Lung (tissue), 12 donors: ENCODE results near the gene PYDC1. TPM values are rescaled to one million over a fixed set of nuclear protein-coding genes. Genes with fewer than 3 reads are reported as not detected.

Source experiments
- ATAC-seq: fragments of 200-7000 bp; cut with Tn5 transposase; one replicate; pipeline ENCODE4 v1.9.1; 2020; ENCODE audit warnings: moderate number of reproducible peaks; ENCODE audit not compliant: insufficient read depth, low FRiP score
- DNase-seq, 3 donors: peaks; one replicate each; pipeline ENCODE4 v3.0.0-alpha.2; 2013 to 2017
- H3K27ac ChIP-seq, 2 donors: one replicate each; pipeline ENCODE4 v1.5.1; 2013; ENCODE audit warnings: mild to moderate bottlenecking in 2 of 2, moderate library complexity in 2 of 2, control low read depth in 1 of 2, inconsistent platforms in 1 of 2, low read depth in 1 of 2, low read length in 1 of 2
- H3K27me3 ChIP-seq, 3 donors: one replicate each; pipeline ENCODE4 v1.5.1; 2013; ENCODE audit warnings: low read length in 2 of 3; ENCODE audit not compliant: control insufficient read depth in 3 of 3, insufficient read depth in 3 of 3
- H3K36me3 ChIP-seq, 4 donors: one replicate each; pipeline ENCODE4 v1.5.1; 2013; ENCODE audit warnings: low read length in 4 of 4, mild to moderate bottlenecking in 1 of 4, moderate library complexity in 1 of 4; ENCODE audit not compliant: control insufficient read depth in 4 of 4, insufficient read depth in 4 of 4
- H3K4me1 ChIP-seq, 5 donors: one replicate each; pipeline ENCODE4 v1.5.1; 2013; ENCODE audit warnings: low read length in 5 of 5, mild to moderate bottlenecking in 2 of 5, moderate library complexity in 1 of 5; ENCODE audit not compliant: control insufficient read depth in 5 of 5, insufficient read depth in 5 of 5
- H3K4me3 ChIP-seq: one replicate; pipeline ENCODE4 v1.5.1; 2013; ENCODE audit warnings: mild to moderate bottlenecking, control low read depth, moderate library complexity
- H3K9ac ChIP-seq, 2 donors: one replicate each; pipeline ENCODE4 v1.5.1; 2013; ENCODE audit warnings: low read length in 2 of 2, control low read depth in 1 of 2; ENCODE audit not compliant: insufficient read depth in 1 of 2
- H3K9me3 ChIP-seq, 4 donors: one replicate each; pipeline ENCODE4 v1.5.1; 2013; ENCODE audit warnings: low read length in 3 of 4, mild to moderate bottlenecking in 1 of 4, moderate library complexity in 1 of 4; ENCODE audit not compliant: control insufficient read depth in 4 of 4, insufficient read depth in 3 of 4
- WGBS, 2 donors: extraction: QIAGEN DNeasy Blood & Tissue Kit; methylation state at CpG; one replicate each; pipeline ENCODE4 v1.1.7; 2013; 5-methylcytosine and 5-hydroxymethylcytosine counted together
- polyA plus RNA-seq, 2 donors: library from polyadenylated mRNA; stranded (reverse); fragments of 200-250 nt; gene quantifications; one replicate each; pipeline ENCODE4 v1.2.1, GENCODE V29; 2013
- total RNA-seq, 2 donors: library from RNA; depleted of rRNA in 1 of 2; stranded (reverse); fragments of >200 nt in 1 of 2; gene quantifications; one replicate each; pipeline ENCODE4 v1.2.1, GENCODE V29; 2014 to 2021
- TF ChIP-seq, protein P1 (sequence below): IDR thresholded peaks from 2 replicates; pipeline ENCODE4 v1.5.1; 2012; ENCODE audit warnings: mild to moderate bottlenecking; ENCODE audit errors: control extremely low read depth, extremely low read depth
- donor health status: control.
- donor health status: control.
- donor health status: Bipolar disorder and iron deficiency.
- donor health status: healthy.
- donor health status: DM: yes; HTN: yes; CAD: no.

Gene PYDC1
- total and polyA plus RNA-seq, 4 donors = not detected

DNA sequence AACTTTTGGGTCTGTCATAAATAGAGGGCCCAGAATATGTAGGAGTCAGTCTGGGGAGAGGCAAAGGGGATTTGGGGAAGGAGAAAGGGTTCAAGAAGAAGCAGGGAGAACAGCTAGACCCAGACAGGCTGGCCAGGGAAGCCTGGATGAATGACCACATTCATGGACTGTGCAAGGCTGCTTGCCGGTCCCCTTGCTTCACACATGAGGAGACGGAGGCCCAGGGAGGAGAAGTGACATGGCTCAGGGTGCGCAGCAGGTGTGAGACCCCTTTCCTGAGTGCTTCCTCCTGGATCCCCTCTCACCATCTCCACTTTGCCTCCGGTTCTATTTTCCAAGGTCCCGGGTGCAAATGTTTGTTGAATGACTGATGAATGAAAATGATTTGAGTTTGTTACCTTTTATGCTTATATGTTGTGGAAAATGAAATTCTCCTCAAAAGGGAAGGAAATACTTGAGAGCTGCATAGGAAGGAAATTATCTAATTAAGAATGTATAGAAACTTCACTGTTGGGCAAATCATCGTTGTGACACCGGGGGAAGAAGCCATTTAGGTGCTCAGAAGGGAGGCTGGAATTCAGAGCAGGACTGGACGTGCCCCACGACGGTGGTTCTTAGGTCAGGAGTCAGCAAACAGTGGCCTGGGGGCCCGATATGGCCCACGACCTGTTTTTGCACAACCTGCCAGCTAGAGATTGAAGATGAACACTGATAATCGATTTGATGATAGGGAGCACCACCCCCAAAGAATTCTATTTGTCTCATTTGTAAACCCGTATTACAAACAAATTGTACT lies 43.4 kb upstream of the PYDC1 start:
- DNase-seq (no peak), ATAC-seq (no peak)
- H3K27me3 ChIP-seq = peaks cover 0 to 2% (median 0%) of the 10 kb centered on the region in 3 donors
- TF ChIP-seq, protein P1, sequence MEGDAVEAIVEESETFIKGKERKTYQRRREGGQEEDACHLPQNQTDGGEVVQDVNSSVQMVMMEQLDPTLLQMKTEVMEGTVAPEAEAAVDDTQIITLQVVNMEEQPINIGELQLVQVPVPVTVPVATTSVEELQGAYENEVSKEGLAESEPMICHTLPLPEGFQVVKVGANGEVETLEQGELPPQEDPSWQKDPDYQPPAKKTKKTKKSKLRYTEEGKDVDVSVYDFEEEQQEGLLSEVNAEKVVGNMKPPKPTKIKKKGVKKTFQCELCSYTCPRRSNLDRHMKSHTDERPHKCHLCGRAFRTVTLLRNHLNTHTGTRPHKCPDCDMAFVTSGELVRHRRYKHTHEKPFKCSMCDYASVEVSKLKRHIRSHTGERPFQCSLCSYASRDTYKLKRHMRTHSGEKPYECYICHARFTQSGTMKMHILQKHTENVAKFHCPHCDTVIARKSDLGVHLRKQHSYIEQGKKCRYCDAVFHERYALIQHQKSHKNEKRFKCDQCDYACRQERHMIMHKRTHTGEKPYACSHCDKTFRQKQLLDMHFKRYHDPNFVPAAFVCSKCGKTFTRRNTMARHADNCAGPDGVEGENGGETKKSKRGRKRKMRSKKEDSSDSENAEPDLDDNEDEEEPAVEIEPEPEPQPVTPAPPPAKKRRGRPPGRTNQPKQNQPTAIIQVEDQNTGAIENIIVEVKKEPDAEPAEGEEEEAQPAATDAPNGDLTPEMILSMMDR = no peak
- no peaks in the 10 kb centered on the region for H3K4me1 ChIP-seq
- no peaks in the 10 kb centered on the region for H3K36me3 ChIP-seq
- no peak overlapping the region for H3K9ac ChIP-seq
- 37 to 47% methylated on average over 14 of the region's 14 CpGs for WGBS, 2 donors
- peaks cover 0 to 3% (median 0%) of the 10 kb centered on the region in 4 donors for H3K9me3 ChIP-seq
- H3K27ac ChIP-seq = peak overlapping the region in 1 of 2 donors; percentile 40
- H3K4me3 ChIP-seq = peak overlapping the region; percentile 45

DNA sequence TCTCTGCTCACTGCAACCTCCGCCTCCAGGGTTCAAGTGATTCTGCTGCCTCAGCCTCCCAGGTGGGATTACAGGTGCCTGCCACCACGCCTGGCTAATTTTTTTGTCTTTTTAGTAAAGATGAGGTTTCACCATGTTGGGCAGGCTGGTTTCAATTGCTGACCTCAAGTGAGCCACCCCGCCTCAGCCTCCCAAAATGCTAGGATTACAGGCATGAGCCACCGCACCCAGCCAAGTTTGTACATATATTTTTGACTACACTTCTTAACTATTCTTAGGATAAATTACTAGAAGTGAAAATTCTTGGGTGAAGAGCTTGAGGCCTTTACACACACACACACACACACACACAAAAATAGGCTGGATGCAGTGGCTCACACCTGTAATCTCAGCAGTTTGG lies 41.4 kb upstream of the PYDC1 start:
- H3K27ac ChIP-seq = no peak overlapping the region
- peaks cover 0 to 2% (median 0%) of the 10 kb centered on the region in 3 donors for H3K27me3 ChIP-seq
- ATAC-seq (no peak), DNase-seq (no peak)
- H3K9ac ChIP-seq = no peak overlapping the region
- no peaks in the 10 kb centered on the region for H3K4me1 ChIP-seq
- WGBS, 2 donors = 87 to 89% methylated on average over 4 of the region's 4 CpGs
- no peaks in the 10 kb centered on the region for H3K36me3 ChIP-seq
- TF ChIP-seq, protein P1 = no peak
- no peak overlapping the region for H3K4me3 ChIP-seq
- H3K9me3 ChIP-seq = peaks cover 0 to 3% (median 0%) of the 10 kb centered on the region in 4 donors

DNA sequence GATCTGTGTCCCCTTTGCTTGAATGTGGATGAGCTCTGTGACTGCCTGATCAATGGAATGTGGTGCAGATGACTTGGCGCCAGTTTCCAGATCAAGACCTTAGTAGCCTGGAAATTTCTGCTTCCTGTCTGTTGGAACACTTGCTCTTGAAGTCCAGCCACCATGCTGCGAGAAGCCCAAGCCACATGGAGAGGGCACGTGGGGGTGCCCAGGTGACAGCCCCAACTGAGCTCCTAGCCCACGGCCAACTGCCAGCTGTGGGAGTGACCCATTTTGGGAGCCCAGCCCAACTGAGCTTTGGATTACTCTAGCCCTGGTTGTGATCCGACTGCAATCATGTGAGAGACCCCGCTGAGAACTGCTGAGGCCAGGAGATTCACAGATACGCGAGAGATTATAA lies 39.5 kb upstream of the PYDC1 start:
- TF ChIP-seq, protein P1 = no peak
- H3K36me3 ChIP-seq = no peaks in the 10 kb centered on the region
- no peaks in the 10 kb centered on the region for H3K4me1 ChIP-seq
- no peak overlapping the region for H3K9ac ChIP-seq
- no peak overlapping the region for H3K27ac ChIP-seq
- peaks cover 0 to 2% (median 0%) of the 10 kb centered on the region in 3 donors for H3K27me3 ChIP-seq
- DNase-seq (no peak), ATAC-seq (no peak)
- peaks cover 0 to 3% (median 0%) of the 10 kb centered on the region in 4 donors for H3K9me3 ChIP-seq
- WGBS, 2 donors = 79 to 84% methylated on average over 8 of the region's 8 CpGs
- no peak overlapping the region for H3K4me3 ChIP-seq
